NCI-H2171 treated with DMSO at 0.1 percent for 48 hours (cell line): ENCODE measurements around the gene PGAP3.
A peak's percentile ranks its signal among the peaks of the same experiment; 100 is the strongest.

Experiments used
- DNase-seq: peaks from one replicate; lab custom pipeline; 2025; lab: John Stamatoyannopoulos, UW

The PGAP3 gene

GRCh38 chr17:39696731-39697130 lies 8.9 kb upstream of the PGAP3 start:
- no peak for DNase-seq

- no peak for DNase-seq
These were observed 7.2 kb upstream of the PGAP3 start for GRCh38 chr17:39695089-39695474.

- no peak for DNase-seq
These were observed 6.7 kb upstream of the PGAP3 start for GRCh38 chr17:39694593-39694992.

GRCh38 chr17:39688945-39689344 lies 1.1 kb upstream of the PGAP3 start:
- DNase-seq = no peak

- DNase-seq = peak; percentile 45
These were observed 598 bp upstream of the PGAP3 start for GRCh38 chr17:39688475-39688835.

- DNase-seq = no peak
These were observed 734 bp downstream of the PGAP3 start for GRCh38 chr17:39687101-39687545.

- DNase-seq = no peak
These were observed 3.3 kb downstream of the PGAP3 start for GRCh38 chr17:39684369-39685192.

GRCh38 chr17:39683295-39683939 lies 4.4 kb downstream of the PGAP3 start:
- no peak for DNase-seq

GRCh38 chr17:39679521-39680192 lies 8.2 kb downstream of the PGAP3 start:
- no peak for DNase-seq

- no peak for DNase-seq
These were observed 9.3 kb downstream of the PGAP3 start for GRCh38 chr17:39678340-39679116.

GRCh38 chr17:39677542-39678339 lies 10.1 kb downstream of the PGAP3 start:
- peak; percentile 66 for DNase-seq

- DNase-seq = no peak
These were observed 10.8 kb downstream of the PGAP3 start for GRCh38 chr17:39677072-39677471.

- peak; percentile 76 for DNase-seq
These were observed 11.5 kb downstream of the PGAP3 start for GRCh38 chr17:39676198-39676819.

GRCh38 chr17:39675390-39676082 lies 12.3 kb downstream of the PGAP3 start:
- DNase-seq = no peak

GRCh38 chr17:39674702-39675389 lies 13.0 kb downstream of the PGAP3 start:
- DNase-seq = peak; percentile 63

GRCh38 chr17:39674179-39674578 lies 13.7 kb downstream of the PGAP3 start:
- no peak for DNase-seq

GRCh38 chr17:39673335-39674081 lies 14.3 kb downstream of the PGAP3 start:
- DNase-seq = no peak

- DNase-seq = no peak
These were observed 15.1 kb downstream of the PGAP3 start for GRCh38 chr17:39672522-39673334.
